HG03103 (cell line): ENCODE results near the gene CACNA1D.

Experiments used
- ATAC-seq: cut with Tn5 transposase; IDR thresholded peaks from one replicate; pipeline ENCODE4 v1.9.1; 2021; ENCODE audit warnings: low read depth; ENCODE audit not compliant: unreplicated experiment

The CACNA1D gene

DNA sequence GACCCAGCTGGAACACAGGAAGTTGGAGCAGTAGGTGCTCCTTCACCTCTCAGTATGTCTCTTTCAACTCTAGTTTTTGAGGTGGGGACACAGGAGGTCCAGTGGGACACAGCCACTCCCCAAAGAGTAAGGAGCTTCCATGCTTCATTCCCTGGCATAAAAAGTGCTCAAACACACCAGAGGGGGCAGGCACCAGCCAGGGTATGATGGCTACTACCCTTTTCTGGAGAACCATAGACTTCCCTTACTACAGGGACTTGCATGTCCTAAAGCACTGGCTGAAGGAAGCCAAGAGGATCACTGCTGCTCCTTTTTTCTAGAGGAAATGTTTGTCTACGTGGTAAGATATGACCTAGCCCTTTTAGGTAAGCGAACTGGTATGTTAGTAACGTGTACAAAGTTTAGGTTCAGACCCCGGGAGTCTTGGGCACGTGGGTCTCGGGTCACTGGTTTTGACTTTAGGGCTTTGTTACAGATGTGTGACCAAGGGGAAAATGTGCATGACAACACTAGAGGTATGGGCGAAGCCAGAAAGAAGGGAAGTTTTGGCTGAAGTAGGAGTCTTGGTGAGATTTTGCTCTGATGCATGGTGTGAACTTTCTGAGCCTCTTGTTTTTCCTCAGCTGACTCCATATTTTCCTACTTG lies 363.8 kb downstream of the CACNA1D start:
- no peak for ATAC-seq

DNA sequence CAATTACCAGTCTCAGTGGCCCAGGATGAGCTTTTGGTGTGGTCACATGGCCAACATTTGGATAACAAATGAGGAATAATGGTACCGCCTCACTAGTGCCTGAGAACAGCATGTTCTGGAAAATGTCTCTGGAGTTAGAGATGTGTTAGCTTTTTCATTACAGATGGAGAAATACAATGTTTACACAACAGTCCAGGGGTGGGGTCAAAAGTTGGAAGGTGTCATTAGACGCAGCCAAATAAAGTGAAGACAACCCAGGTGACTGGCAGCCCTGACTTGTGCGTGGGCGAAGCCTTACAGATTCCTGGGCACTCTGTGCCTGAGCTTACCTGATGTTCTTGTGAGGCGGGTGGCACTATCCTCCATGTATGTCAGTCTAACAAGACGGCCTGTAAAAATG lies 364.8 kb downstream of the CACNA1D start:
- ATAC-seq: no peak

- no peak for ATAC-seq
These were observed 365.8 kb downstream of the CACNA1D start for GRCh38 chr3:53860196-53860595.

DNA sequence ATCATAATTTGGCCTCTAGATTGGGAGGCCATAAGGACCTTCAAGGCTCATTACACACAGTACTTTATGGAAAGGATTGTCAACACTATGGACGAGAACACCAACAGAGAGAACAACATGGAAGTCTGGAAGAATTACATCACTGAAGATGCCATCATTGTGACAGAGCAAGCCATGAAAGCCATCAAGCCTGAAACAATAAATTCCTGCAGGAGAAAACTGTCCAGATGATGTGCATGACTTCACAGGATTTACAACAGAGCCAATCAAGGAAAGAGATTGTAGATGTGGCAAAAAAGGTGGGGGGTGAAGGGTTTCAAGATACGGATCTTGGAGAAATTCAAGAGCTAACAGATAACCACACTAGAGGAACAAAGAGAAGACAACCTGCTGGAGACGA lies 367.8 kb downstream of the CACNA1D start:
- no peak for ATAC-seq

DNA sequence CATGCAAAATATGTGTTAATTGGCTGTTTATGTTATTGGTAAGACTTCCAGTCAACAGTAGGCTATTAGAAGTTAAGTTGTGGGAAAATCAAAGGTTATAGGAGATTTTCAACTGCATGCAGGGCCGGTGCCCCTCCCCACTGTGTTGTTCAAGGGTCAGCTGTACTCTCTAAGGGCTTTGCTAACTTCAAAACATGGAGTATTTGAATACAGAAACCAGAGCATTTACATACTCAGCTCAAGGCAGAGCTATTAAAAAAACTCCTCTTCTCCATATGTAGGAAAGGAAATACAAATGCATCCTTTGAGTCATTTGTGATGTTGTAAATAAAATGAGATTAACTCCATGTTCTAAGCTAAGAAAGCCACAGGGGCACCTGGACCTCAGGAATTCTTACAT lies 368.7 kb downstream of the CACNA1D start:
- no peak for ATAC-seq
